K562 (cell line): ENCODE measurements around the gene RHOBTB3. TPM values are rescaled to one million over a fixed set of nuclear protein-coding genes. Genes with fewer than 3 reads are reported as not detected.

ENCODE experiments used
- HDAC1 ChIP-seq, 2 experiments: fragments of 450-650 bp; IDR thresholded peaks; 2 replicates each; pipeline ENCODE4 v1.6.1; 2016 to 2017; ENCODE audit warnings: inconsistent platforms in 1 of 2, mild to moderate bottlenecking in 1 of 2, moderate library complexity in 1 of 2
- HDAC3 ChIP-seq: fragments of 450-650 bp; IDR thresholded peaks from 2 replicates; pipeline ENCODE4 v1.6.1; 2018; ENCODE audit warnings: borderline replicate concordance, mild to moderate bottlenecking, moderate library complexity; ENCODE audit not compliant: partially characterized antibody
- KDM4B ChIP-seq, 2 experiments: fragments of 450-650 bp in 1 of 2; sonication (generic) in 1 of 2; IDR thresholded peaks; 2 replicates each; pipeline ENCODE4 v1.6.1; 2016 to 2017; ENCODE audit warnings: borderline replicate concordance in 2 of 2, antibody characterized with exemption in 1 of 2, low read depth in 1 of 2, mild to moderate bottlenecking in 1 of 2
- POLR2AphosphoS5 ChIP-seq: IDR thresholded peaks from 2 replicates; pipeline ENCODE4 v1.6.1; 2011; ENCODE audit warnings: mild to moderate bottlenecking, low read depth, low read length, moderate library complexity; ENCODE audit not compliant: control insufficient read depth, insufficient read depth
- SIN3B ChIP-seq: fragments of 450-650 bp; IDR thresholded peaks from 2 replicates; pipeline ENCODE4 v1.6.1; 2017; ENCODE audit warnings: low read depth, mild to moderate bottlenecking, moderate library complexity
- SMARCE1 ChIP-seq: fragments of 450-650 bp; IDR thresholded peaks from 2 replicates; pipeline ENCODE4 v1.7.1; 2016; ENCODE audit warnings: mild to moderate bottlenecking
- TAF1 ChIP-seq: IDR thresholded peaks from 2 replicates; pipeline ENCODE4 v1.6.1; 2011; ENCODE audit warnings: mild to moderate bottlenecking, low read length, moderate library complexity; ENCODE audit not compliant: insufficient read depth, control insufficient read depth, severe bottlenecking; ENCODE audit errors: extremely low read depth
- TEAD1 ChIP-seq, 2 experiments: fragments of 450-650 bp in 1 of 2; sonication (generic) in 1 of 2; formaldehyde crosslinking; IDR thresholded peaks; 2 replicates each; pipeline versions ENCODE4 v1.4.0 to v1.8.0; 2020 to 2022; ENCODE audit warnings: mild to moderate bottlenecking in 2 of 2, missing genetic modification reagents in 1 of 2
- ZKSCAN1 ChIP-seq: fragments of 150-350 bp; IDR thresholded peaks from 2 replicates; pipeline ENCODE4 v1.6.1; 2016; ENCODE audit warnings: low read depth, low read length
- ZNF436 ChIP-seq: fragments of 250-450, 450-650 bp; sonication (Bioruptor Pico); formaldehyde crosslinking; IDR thresholded peaks from 2 replicates; pipeline ENCODE4 v1.7.0; 2020; ENCODE audit warnings: mild to moderate bottlenecking
- ZNF785 ChIP-seq: fragments of 250-450 bp; sonication (Bioruptor Pico); IDR thresholded peaks from 2 replicates; pipeline ENCODE4 v1.4.0; 2020; ENCODE audit warnings: mild to moderate bottlenecking
- polyA plus RNA-seq, 8 experiments: library from polyadenylated mRNA; depleted of rRNA in 4 of 8; stranded (reverse) in 5 of 8; unstranded in 3 of 8; fragments of >200 nt; fragmentation: Nextera tagmentation in 2 of 8; fragmentation: Illumina TruSeq in 1 of 8; extraction: Ambion mirVana in 2 of 8; extraction: Trizol in 1 of 8; gene quantifications; 2 replicates each; pipeline versions ENCODE4 v1.2.1 to v1.2.3, GENCODE V29; 2011 to 2014; ENCODE audit warnings: inconsistent platforms in 1 of 8, missing spikeins in 1 of 8
- total RNA-seq, 7 experiments: library from RNA; depleted of rRNA in 6 of 7; stranded (reverse); fragments of >200 nt in 6 of 7; fragmentation: Illumina TruSeq in 2 of 7; extraction: Trizol in 2 of 7; gene quantifications; 2 replicates each; pipeline versions ENCODE4 v1.2.1 to v1.2.3, GENCODE V29; 2011 to 2021; ENCODE audit warnings: low replicate concordance in 1 of 7
- TF ChIP-seq, protein P1 (sequence below): fragments of 250-450 bp; sonication (Bioruptor Pico); IDR thresholded peaks from 2 replicates; pipeline ENCODE4 v1.5.0; 2021; ENCODE audit warnings: mild to moderate bottlenecking, moderate library complexity
- TF ChIP-seq, protein P2 (sequence below): fragments of 450-650 bp; IDR thresholded peaks from 2 replicates; pipeline ENCODE4 v1.6.1; 2014; ENCODE audit warnings: low read depth, mild to moderate bottlenecking, moderate library complexity, borderline replicate concordance
- TF ChIP-seq, protein P3 (sequence below): fragments of 250-450 bp; sonication (Bioruptor Pico); IDR thresholded peaks from 2 replicates; pipeline ENCODE4 v1.4.0; 2020
- TF ChIP-seq, protein P4 (sequence below), 3 experiments: fragments of 200-800 bp in 1 of 3; fragments of 250-450 bp in 1 of 3; fragments of 450-650 bp in 1 of 3; sonication (Bioruptor Pico) in 1 of 3; sonication (Bioruptor generic) in 1 of 3; formaldehyde crosslinking in 1 of 3; IDR thresholded peaks; 2 replicates each; pipeline versions ENCODE4 v1.6.1 to v1.8.0; 2016 to 2022; ENCODE audit warnings: mild to moderate bottlenecking in 2 of 3, missing genetic modification characterization in 2 of 3, missing compliant biosample characterization in 1 of 3, moderate library complexity in 1 of 3

Gene RHOBTB3
- total and polyA plus RNA-seq, 9 of the 15 experiments (the other 6 are each of a cell fraction or from before 2014, with no cell fraction given) = 39.7 to 143 (median 115) TPM

DNA sequence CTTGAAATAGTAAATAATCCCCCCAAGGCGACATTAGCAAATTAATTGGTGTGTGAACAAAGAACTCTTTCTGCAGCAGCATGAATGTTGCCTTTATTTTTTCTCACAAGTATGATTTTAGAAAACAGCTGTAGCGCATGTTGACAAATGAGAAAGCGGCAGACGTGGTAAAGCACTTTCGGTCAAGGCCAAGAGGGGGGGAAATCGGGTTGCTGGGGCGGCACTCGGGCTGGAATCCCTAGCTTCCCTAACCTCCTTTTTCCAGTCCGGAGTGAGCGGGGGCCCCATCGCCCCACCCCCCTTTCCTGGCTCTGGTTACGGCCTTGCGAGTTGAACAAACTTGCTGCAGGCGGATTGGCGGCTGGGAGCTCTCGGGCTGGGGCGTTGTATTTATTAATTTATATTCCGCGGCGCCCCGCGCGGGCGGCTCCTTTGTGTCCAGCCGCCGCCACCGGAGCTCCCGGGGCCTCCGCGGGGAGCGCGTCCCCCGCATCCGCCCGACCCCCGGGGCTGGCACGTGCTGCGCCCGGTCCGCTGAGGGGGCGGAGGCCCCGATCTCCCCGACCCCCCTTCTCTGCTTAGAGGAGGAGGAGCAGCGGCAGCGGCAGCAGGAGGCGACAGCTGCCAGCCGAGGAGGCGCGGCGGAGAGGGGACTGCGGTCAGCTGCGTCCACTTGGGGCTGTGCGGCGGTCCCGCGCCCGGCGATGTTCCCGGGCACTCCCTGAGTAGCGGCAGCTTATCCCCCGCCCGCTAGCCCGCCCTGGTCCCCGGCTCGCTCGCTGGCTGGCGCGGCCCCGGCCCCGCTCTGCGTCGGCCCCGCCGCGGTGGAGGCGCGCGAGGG, at the start of gene RHOBTB3 (continued):
- TF ChIP-seq, protein P1, sequence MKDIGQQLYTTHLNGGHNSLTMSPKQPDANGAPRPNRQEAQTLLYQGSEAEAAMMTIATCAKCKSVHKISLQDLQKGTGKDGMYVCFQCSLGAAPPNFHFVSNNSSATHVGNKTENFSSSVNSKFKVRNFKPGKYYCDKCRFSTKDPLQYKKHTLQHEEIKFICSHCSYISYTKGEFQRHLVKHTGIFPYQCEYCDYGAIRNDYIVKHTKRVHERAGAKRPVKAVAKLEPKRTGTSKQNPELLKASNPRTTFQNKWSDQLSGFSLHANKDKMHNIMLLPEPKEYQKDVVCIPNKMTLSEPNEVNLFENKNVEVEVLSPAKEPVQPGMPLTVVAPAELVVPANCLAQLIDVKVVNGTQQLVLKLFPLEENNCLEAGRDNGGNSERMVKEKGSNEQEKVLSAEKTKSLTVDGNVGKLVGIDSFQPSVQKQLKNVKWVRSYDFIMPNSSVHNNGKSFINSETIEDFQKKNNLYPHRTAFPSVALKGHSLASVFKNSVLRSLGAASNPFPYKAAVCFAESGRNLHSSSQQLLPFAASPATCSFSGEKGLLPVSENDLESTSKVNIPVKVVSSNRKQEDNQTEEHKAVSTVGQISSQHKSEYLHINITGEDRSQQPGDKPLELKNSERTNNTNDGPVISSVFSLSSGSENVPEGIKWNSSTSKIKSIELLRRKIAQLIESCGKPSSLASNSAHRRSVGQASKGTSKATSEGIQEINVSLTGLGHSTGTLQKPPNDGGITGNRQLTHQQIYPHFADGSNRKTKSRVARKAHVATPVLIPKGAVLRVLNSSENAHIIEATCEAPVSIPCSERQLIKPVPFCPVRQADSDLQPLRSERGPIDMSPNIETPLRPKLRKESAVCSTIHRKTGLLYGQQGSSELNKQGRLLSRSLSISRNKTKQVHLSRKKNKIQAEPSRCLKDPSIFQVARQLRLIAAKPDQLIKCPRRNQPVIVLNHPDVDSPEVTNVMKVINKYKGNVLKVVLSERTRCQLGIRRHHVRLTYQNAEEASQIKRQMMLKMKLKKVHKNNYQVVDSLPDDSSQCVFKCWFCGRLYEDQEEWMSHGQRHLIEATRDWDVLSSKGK (CRISPR knock-in tag) = no peak
- TF ChIP-seq POLR2AphosphoS5 = peak; percentile 74; the same call in 1 of the 2 replicates
- TF ChIP-seq TAF1 = peak; percentile 86
- peak; percentile 73 for TF ChIP-seq ZKSCAN1
- TF ChIP-seq, protein P2, sequence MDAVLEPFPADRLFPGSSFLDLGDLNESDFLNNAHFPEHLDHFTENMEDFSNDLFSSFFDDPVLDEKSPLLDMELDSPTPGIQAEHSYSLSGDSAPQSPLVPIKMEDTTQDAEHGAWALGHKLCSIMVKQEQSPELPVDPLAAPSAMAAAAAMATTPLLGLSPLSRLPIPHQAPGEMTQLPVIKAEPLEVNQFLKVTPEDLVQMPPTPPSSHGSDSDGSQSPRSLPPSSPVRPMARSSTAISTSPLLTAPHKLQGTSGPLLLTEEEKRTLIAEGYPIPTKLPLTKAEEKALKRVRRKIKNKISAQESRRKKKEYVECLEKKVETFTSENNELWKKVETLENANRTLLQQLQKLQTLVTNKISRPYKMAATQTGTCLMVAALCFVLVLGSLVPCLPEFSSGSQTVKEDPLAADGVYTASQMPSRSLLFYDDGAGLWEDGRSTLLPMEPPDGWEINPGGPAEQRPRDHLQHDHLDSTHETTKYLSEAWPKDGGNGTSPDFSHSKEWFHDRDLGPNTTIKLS = peak; percentile 51; the same call in 1 of the 2 replicates
- 0 out of 4 replicates have a peak, but pooled peaks of 1 of the 2 experiments have one; percentile 24 for TF ChIP-seq TEAD1 (CRISPR knock-in tag; IDR thresholded peaks at IDR 0.05)
- no peak; the same call in 1 of the 2 replicates for TF ChIP-seq ZNF436 (CRISPR knock-in tag)
- no peak for TF ChIP-seq ZNF785 (CRISPR knock-in tag)
- TF ChIP-seq KDM4B (IDR thresholded peaks at IDR 0.05; ENCODE audit: borderline replicate concordance in 2 of 2, low read depth in 1 of 2) = peak in 1 of 2 experiments; percentile 87; a peak in 2 of 4 replicates
- TF ChIP-seq SMARCE1 = peak; percentile 51; the same call in 1 of the 2 replicates
- 0 out of 4 replicates have a peak, but pooled peaks of 1 of the 2 experiments have one; percentile 51 for TF ChIP-seq HDAC1 (IDR thresholded peaks at IDR 0.05)
- TF ChIP-seq SIN3B = 0 out of 2 replicates have a peak, but pooled peaks have one; percentile 10
- TF ChIP-seq, protein P3, sequence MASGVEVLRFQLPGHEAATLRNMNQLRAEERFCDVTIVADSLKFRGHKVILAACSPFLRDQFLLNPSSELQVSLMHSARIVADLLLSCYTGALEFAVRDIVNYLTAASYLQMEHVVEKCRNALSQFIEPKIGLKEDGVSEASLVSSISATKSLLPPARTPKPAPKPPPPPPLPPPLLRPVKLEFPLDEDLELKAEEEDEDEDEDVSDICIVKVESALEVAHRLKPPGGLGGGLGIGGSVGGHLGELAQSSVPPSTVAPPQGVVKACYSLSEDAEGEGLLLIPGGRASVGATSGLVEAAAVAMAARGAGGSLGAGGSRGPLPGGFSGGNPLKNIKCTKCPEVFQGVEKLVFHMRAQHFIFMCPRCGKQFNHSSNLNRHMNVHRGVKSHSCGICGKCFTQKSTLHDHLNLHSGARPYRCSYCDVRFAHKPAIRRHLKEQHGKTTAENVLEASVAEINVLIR (CRISPR knock-in tag) = no peak
- peak; percentile 50 for TF ChIP-seq HDAC3
- TF ChIP-seq, protein P4, sequence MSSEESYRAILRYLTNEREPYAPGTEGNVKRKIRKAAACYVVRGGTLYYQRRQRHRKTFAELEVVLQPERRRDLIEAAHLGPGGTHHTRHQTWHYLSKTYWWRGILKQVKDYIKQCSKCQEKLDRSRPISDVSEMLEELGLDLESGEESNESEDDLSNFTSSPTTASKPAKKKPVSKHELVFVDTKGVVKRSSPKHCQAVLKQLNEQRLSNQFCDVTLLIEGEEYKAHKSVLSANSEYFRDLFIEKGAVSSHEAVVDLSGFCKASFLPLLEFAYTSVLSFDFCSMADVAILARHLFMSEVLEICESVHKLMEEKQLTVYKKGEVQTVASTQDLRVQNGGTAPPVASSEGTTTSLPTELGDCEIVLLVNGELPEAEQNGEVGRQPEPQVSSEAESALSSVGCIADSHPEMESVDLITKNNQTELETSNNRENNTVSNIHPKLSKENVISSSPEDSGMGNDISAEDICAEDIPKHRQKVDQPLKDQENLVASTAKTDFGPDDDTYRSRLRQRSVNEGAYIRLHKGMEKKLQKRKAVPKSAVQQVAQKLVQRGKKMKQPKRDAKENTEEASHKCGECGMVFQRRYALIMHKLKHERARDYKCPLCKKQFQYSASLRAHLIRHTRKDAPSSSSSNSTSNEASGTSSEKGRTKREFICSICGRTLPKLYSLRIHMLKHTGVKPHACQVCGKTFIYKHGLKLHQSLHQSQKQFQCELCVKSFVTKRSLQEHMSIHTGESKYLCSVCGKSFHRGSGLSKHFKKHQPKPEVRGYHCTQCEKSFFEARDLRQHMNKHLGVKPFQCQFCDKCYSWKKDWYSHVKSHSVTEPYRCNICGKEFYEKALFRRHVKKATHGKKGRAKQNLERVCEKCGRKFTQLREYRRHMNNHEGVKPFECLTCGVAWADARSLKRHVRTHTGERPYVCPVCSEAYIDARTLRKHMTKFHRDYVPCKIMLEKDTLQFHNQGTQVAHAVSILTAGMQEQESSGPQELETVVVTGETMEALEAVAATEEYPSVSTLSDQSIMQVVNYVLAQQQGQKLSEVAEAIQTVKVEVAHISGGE (CRISPR knock-in tag; IDR thresholded peaks at IDR 0.05) = peak in 1 of 3 experiments; percentile 64; a peak in 2 of 6 replicates
